ENCODE data around the gene RRP1.

Gene RRP1

GRCh38 chr21:43803558-43804300 is 14.4 kb downstream of the RRP1 start:
- no peak for DNase-seq

DNA sequence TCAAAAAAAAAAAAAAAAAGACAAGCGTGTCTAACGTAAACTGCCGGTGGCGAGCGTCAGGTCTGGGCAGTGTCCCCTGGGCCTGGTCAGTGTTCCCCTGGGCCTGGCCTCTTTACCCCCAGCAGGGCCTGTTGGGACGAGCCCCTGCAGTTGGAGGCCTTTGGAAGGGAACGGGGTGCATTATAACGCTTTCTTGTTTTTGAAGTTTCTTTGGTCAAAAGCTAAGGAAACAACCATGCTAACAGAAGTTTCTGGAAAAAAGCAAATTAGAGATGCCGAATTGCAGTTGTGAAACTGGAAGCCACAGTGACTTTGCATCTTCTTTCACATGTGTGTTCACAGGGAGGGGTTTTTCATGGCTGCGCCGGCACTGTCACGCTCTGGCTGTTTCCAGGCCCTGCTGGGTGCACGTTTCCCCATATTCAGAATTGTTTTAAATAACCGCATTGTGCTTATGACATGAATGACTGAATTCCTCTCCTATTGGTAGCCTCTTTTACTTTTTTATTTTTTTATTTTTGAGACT is 16.0 kb downstream of the RRP1 start:
- DNase-seq: no peak

DNA sequence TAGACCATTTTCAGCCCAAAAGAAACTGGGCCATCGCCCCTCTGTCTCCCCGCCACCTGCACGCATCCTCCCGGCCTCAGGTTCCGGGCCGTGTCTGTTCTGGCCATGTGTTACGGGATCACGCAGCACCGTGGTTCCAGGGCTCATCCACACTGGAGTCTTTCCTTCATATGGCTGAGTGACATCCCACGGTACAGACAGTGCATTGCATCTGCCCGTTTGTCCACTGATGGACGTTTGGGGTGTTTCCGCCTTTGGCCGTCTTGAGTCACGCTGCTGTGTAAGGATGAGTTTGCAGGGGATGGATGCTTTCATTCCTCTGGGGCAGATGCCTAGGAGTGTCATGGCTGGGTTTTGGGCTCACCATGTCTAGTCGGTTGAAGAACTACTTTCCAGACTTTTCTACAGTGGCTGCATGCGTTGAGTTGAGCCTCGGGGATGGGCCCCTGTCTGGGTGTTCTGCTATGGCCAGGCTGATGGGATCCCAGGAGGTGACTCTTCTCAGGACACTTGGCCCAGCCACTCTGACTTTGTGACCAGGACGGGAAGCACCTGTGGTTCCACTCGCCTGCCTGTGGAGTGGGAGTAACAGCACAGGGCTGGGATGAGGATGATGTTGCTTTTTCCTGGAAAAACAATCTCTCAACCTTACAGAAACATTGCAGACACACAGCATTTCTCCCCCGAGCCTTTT is 16.8 kb downstream of the RRP1 start:
- no peak for DNase-seq

- DNase-seq: no peak
Observed at GRCh38 chr21:43808367-43808766, 19.0 kb downstream of the RRP1 start.

DNA sequence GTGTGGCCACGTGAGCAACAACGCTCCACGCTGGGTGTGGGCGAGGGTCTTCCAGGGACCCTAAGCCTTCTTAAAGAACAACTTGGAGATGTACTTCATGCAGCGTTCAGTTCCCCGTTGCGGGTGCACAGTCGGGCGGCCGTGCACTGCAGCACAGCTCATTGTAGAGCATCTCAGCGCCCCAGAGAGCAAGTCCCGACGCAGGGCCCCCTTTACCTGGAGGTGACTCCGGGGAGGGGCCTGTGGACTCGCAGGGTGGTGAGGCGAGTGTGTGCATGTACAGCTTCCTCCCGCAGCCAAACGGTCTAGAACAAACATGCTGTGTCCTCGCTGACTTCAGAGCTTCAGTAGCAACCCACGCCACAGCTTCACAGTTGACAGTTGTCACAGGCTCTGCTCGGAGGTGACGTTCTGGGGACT is 19.5 kb downstream of the RRP1 start:
- DNase-seq: no peak

GRCh38 chr21:43809346-43809799 is 20.0 kb downstream of the RRP1 start:
- no peak for DNase-seq

DNA sequence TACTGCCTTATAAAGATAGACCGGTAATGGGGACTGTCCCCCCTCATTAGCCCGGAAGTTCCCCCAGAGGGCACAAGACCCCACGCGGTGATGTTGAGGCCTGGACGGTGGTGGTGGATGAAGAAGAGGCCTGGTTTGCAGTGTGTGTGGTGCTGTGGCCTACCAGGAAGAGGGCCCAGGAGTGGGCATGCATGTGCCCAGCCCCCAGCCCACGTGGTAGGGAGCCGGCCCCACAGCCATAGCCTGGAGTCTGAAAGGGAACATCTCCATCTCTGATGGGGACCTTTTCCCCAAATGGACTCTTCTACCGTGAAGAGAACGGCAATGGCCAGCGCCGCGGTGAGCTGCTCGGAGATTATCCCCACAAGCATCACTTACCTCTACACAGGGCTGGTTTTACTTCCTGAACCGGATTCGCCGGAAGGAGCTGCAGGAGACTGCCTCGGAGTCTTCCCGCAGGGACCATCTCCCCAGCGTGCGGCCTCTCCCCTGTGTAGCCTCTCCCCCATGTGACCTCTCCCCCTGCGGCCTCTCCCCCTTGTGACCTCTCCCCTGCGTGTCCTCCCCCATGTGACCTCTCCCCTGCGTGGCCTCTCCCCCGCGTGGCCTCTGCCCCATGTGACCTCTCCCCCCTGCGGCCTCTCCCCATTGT is 20.6 kb downstream of the RRP1 start:
- no peak for DNase-seq

DNA sequence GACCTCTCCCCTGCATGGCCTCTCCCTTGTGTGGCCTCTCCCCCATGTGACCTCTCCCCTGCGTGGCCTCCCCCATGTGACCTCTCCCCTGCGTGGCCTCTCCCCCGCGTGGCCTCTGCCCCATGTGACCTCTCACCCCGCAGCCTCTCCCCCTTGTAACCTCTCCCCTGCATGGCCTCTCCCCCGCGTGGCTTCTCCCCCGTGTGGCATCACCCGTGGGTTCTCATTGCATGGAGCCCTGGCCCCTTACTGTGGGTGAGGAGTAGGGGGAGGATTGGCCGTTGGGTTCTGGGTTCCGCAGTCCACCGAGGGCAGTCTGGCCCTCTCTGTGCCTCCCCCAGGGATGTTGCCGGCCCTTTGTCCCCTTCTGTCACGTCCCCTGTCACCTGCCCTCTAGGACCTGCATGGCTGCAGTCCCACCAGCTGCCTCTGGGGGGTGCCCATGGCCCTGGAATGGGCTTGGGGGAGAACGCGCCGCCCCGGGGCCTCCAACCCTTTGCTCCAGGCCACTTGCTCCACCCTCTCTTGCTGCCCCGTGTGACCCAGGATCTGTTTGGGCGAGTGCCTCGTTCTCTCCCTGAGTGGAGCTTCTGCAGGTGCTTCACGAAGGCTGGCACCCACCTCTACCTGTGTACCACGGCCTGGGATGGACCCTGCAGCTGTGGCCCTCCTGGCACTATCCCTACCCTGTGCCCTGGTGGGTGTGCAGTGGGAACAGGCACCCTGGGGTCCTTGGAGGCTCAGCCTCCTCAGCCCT is 21.3 kb downstream of the RRP1 start:
- DNase-seq: peak; percentile 65

DNA sequence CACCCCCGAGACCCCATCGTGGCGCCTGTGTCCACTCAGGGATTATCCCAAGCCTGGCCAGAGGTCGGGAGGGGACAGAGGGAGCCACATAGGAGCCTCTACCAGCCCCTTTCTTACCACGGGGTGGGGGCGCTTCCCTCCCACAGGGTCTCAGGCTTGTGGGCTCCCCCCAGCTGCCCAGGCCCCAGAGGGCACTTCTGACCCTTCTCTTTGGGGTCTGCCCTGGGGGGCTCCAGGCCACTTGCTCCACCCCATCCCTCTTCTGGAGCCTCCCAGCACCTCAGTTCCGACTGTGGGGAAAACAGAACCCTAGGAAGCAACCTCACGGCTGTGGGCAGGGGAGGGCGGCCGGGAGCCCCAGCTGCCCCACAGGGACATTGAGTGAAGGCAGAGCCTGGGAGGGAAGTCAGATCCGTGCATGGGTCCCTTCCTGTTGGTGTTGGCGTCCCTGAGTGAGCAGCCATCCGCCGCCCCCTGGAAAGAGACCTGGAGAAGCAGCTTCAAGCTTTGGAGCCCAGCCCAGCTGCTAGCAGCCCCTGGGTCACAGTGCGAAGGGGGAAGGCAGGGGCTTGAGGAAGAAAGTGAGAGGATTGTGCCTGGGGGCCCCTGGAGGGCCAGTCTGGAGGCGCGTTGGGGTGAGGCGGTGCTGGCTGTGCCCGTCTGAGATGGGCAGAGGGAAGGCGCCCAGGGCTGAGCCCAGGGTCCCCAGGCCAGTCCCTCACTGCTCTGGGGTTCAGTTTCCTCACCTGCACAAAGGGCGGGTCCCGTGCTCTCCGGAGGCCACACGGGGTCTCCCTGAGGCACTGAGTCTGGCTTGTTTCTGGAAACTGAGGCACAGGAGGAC is 22.1 kb downstream of the RRP1 start:
- DNase-seq: no peak

DNA sequence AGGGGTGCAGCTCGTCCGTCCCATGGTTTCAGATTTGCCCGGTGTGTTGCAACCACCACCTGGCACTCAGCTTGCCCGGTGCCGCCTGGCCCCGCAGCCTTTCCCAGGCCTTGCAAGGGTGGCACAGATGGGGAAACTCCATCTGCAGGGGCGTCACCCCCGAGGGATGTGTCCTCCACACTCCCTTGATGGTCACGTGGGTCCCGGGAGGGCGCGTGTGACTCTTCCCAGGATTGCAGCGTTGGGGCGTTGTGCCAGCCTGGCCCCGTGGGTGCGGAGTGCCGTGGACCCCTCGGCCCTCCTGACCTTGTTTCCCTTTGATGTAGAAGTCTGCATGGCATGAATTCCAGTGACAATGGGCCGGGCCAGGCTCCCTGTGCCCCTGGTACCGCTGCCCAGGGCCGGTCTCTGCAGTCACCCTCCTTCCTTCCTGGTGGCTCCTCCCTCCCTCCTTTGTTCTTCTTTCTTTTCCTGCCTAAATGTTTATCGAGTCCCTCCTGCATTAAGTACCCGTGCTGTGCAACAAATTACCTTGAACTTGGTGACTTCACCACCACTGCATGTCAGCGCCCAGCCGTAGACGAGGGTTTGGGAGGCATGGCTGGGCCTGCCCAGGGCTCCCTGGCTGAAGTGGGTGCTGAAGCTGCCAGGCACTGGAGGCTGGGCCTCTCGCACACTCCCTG is 22.9 kb downstream of the RRP1 start:
- DNase-seq: peak; percentile 84

DNA sequence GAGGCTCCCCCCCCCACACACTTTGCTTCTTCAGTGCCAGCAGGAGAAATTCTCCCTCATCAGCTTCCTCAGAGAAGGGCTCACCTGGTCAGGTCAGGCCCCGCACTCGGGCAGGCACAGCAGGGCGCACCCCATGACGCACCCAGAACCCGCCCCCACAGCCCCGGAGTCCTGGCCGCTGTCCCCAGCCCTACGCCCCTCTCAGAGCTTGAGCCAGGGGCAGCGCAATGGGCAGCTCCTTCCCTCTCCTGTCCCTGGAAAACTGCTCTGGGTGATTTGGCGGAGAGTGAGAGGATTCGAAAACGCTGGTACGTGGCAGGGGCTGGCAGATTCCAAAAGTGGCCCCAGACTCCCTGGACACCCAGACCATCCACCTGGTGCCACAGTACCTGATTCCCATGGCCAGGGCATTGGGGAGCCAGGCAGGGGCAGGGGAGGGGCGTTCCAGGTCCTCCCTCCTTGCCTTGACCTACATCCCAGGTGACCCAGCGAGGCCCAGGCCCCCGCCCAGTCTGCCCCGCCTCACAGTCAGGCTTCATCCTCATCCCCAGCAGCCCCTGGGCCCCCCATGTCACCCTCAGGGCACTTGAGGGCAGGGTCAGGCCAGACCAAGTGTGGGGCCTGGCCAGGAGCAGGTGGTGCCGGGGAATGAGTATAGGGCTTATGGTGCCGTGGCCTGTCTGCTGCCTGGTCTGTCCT is 23.7 kb downstream of the RRP1 start:
- DNase-seq: no peak

GRCh38 chr21:43813656-43813980 is 24.2 kb downstream of the RRP1 start:
- no peak for DNase-seq

- no peak for DNase-seq
Observed at GRCh38 chr21:43814215-43815106, 25.1 kb downstream of the RRP1 start.

GRCh38 chr21:43815107-43815613 is 25.8 kb downstream of the RRP1 start:
- DNase-seq: no peak

GRCh38 chr21:43815991-43816390 is 26.6 kb downstream of the RRP1 start:
- no peak for DNase-seq

DNA sequence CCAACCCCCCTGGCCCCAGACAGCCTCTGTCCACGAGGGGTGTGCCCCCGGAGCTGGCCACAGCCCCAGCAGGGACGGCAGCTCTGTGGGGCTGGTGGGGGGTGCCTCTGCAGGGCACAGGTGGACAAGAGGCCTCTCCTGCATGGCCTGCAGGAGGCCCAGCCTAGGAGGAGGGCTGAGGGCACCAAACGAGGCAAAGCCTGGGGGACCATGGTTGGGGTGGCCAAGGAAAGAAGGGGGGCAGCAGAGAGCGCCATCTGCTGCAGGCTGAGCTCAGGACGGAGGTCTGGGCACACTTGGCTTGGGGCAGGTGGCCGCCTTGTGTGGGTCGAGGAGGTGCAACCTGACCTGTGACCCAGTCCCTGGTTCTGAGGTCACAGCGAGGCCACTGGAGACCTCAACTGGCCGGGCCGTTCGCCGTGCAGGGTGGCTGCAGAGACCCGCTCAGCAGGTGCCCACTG is 27.3 kb downstream of the RRP1 start:
- no peak for DNase-seq

DNA sequence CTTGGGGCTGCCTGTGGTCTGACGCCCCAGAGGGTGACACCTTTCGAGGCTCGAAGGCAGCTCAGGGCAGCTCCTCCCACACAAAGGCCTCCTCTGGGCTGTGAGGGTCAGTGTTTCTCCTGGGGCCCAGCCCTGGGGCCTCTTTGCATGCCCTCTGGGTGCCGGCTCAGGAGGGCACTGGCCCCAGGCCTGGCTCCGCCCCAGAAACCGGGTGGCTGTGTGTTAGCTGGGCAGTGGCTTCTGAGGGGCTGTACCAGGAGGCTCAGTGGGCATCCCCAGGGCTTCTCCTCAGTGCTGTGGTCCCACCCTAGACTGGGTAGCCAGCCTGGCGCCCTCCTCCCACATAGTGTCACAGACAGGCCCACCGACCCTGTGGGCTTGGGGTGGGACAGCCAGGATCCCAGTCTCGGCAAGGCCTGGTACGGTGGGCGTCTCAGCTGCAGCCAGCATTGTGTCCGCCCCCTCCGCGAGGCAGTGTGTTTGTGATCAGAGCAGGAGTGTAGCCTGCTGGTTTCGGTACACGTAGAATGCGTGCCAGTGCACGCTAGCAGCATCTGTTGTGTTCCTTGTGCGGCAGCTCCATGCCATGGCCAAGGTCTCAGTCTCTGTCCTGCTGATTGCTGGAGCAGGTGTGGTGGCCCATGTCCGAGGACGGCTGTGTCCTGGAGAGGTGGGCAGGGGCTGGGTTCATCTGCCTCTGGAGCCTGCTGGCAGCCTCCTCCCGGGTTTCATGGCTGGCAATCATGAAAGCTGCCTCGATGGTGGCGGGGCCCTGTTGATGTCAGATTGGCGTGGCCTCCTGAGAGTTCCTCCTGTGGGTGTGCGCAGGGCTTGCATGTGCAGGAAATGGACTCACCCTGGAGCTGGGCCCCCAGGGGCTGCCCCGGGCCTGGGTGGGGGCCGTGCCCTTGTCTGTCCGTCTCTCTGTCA is 28.0 kb downstream of the RRP1 start:
- no peak for DNase-seq

DNA sequence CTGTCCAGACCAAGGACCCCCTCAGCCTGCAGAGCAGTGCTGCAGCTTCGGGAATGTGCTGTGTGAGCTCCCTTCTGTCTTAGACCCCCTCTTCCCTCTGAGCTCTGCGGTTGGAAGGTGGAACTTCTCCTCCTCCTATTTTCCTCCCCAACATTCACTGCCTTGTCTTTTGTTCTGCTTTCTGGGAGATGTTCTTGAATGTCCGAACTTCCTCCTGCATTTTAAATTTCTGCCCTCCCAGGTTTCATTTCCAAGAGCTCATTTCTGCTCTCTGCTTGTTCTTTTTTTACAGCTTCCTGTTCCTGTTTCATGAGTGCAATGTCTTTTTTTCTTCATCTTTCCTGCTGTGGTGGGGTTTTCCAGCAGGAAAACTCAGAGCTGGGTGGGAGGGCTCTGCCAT is 29.3 kb downstream of the RRP1 start:
- no peak for DNase-seq

Data from NCI-H2107 (cell line).